Activated CD4-positive, alpha-beta memory T cell treated with anti-CD3 and anti-CD28 coated beads, Interleukin-2, amount 10 ng/mL, durations not matched to agents 7 days and 5 days (primary cell): ENCODE results near the gene PRKCE. TPM values are rescaled to one million over a fixed set of nuclear protein-coding genes. Genes with fewer than 3 reads are reported as not detected.

Experiments used
- CTCF ChIA-PET: fragments of 350-600 bp; sonication (Branson Sonifier 250); formaldehyde crosslinking; loops from one replicate; lab custom pipeline; 2021; ENCODE audit warnings: antibody characterized with exemption, inconsistent platforms; lab: Charles Lee
- POLR2A ChIA-PET: fragments of 350-600 bp; sonication (Branson Sonifier 250); formaldehyde crosslinking; loops from one replicate; lab custom pipeline; 2021; ENCODE audit warnings: antibody characterized with exemption; lab: Charles Lee
- DNase-seq: peaks from one replicate; pipeline ENCODE4 v3.0.0-alpha.2; 2020
- H3K27ac Mint-ChIP-seq: one replicate; pipeline ENCODE4 v1.8.0; 2021; ENCODE audit warnings: mild to moderate bottlenecking, mixed read lengths
- H3K27me3 Mint-ChIP-seq: one replicate; pipeline ENCODE4 v1.8.0; 2021; ENCODE audit warnings: mixed read lengths
- H3K36me3 Mint-ChIP-seq: one replicate; pipeline ENCODE4 v1.8.0; 2021; ENCODE audit warnings: low read depth, mixed read lengths
- H3K4me1 Mint-ChIP-seq: one replicate; pipeline ENCODE4 v1.8.0; 2021; ENCODE audit warnings: mixed read lengths
- H3K4me3 Mint-ChIP-seq: one replicate; pipeline ENCODE4 v1.8.0; 2021; ENCODE audit warnings: mild to moderate bottlenecking, mixed read lengths
- H3K9me3 Mint-ChIP-seq: one replicate; pipeline ENCODE4 v1.8.0; 2021; ENCODE audit warnings: mixed read lengths
- total RNA-seq, 2 experiments: library from RNA; stranded (reverse); gene quantifications; one replicate each; pipeline ENCODE4 v1.2.3, GENCODE V29; 2021

PRKCE gene
- total RNA-seq, 2 experiments from 2014 or later: 20.6 to 23.3 TPM

DNA sequence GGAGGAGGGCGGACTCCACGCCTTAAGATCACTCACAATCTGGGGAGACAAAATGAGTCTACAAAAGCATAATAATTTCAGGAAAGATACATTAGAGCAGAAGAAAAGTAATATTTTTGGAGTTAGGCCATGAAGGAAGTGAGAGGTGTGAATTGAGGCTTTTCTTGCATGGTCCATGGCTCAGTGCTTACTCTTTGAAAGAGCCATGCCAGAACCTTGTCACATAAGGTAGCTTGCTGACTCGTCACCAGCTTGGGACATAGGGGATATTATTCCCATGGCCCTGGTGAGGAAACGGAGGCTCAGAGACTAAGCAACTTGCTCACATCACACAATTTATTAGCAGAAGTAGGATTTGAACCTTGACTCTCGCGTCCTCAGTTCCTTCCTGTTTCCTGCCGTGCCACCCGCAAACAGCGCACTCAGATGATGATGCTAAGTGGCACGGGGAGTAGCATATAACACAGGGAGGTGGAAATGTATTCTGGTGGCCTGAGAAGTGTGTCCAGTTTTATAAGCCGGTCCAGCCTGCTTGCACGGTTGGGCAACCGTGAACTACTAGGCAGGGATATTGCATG lies 333.5 kb downstream of the PRKCE start:
- no peaks in the 10 kb centered on the region for H3K36me3 Mint-ChIP-seq
- ChIA-PET CTCF (interaction anchor here (1.3 kb wide), 1 partner anchor 9 kb away, joined by 4 read pairs; no protein-coding TSS in a partner anchor), POLR2A (no interaction called here)
- DNase-seq: no peak
- no peaks in the 10 kb centered on the region for H3K9me3 Mint-ChIP-seq
- no peak overlapping the region for H3K4me3 Mint-ChIP-seq
- peaks cover 3% of the 10 kb centered on the region for H3K4me1 Mint-ChIP-seq
- H3K27ac Mint-ChIP-seq: no peak overlapping the region
- no peaks in the 10 kb centered on the region for H3K27me3 Mint-ChIP-seq

DNA sequence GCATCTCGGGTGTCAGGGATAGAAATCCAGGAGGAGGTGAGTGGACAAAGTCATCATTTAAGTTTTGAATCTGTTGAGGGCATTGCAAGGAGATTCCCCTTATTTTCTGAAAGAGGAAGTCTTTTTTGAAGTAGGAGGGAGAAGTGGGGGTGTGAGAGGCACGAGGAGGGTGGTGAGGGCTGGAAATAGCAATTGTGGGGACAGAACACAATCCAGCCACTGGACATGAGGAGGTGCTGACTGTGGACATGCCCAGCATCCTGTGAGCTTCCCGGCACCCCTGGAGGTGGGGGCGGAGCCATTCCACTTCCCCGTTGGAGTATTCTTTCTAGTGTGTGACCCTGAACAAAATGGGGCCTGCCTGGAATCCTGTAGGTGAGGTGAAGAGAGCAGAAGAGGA lies 335.0 kb downstream of the PRKCE start:
- Mint-ChIP-seq H3K4me1 (peaks cover 3% of the 10 kb centered on the region), H3K36me3 (no peaks in the 10 kb centered on the region), H3K27ac (no peak overlapping the region), H3K27me3 (no peaks in the 10 kb centered on the region), H3K4me3 (no peak overlapping the region), H3K9me3 (no peaks in the 10 kb centered on the region)
- POLR2A ChIA-PET: no interaction called here
- DNase-seq: no peak
- CTCF ChIA-PET: no interaction called here

DNA sequence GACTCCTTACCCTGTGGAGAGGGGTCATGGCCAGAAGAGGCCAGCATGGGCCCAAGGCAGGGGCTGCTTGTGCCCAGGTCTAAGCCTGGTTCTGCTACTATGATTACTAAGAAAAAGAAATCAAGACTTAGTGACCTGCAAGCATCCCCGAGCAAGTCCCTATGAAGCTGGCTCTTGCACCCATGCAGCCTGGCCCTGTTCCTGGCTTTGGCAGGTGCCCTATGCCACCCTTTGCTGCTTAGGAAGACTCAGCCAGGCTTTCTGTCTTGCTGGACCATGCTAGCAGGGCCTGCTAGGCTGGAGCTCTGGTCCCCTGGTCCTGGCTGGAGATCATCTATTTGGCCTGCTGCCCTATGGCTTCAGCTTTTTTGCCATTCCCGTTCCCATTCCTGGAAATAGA lies 336.4 kb downstream of the PRKCE start:
- POLR2A ChIA-PET: no interaction called here
- CTCF ChIA-PET: no interaction called here
- H3K27ac Mint-ChIP-seq: no peak overlapping the region
- peaks cover 3% of the 10 kb centered on the region for H3K4me1 Mint-ChIP-seq
- no peak overlapping the region for H3K4me3 Mint-ChIP-seq
- H3K27me3 Mint-ChIP-seq: no peaks in the 10 kb centered on the region
- H3K36me3 Mint-ChIP-seq: no peaks in the 10 kb centered on the region
- DNase-seq: no peak
- H3K9me3 Mint-ChIP-seq: no peaks in the 10 kb centered on the region

DNA sequence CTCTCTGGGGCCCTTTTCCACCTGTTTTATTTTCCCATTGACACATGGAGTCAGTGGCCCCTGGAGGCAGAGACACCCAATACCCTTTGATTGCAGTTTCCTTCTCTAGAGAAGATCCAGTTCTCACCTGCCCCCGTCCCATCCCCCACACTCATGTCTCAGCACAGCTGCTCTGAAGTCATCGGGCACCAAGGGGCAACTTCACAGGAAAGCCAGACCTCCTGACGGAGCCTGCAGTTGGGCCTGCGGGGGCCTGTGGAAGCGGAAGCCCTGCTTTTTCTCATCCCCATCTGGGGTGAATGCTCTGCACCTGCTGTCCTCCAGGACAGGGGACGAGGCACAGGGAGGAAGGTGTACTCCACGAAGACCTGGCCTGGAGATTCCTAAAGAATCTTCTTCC lies 337.4 kb downstream of the PRKCE start:
- H3K27me3 Mint-ChIP-seq: no peaks in the 10 kb centered on the region
- no peaks in the 10 kb centered on the region for H3K9me3 Mint-ChIP-seq
- no peak for DNase-seq
- H3K27ac Mint-ChIP-seq: no peak overlapping the region
- peaks cover 8% of the 10 kb centered on the region for H3K4me1 Mint-ChIP-seq
- H3K4me3 Mint-ChIP-seq: no peak overlapping the region
- H3K36me3 Mint-ChIP-seq: no peaks in the 10 kb centered on the region
- CTCF ChIA-PET: no interaction called here
- POLR2A ChIA-PET: no interaction called here

DNA sequence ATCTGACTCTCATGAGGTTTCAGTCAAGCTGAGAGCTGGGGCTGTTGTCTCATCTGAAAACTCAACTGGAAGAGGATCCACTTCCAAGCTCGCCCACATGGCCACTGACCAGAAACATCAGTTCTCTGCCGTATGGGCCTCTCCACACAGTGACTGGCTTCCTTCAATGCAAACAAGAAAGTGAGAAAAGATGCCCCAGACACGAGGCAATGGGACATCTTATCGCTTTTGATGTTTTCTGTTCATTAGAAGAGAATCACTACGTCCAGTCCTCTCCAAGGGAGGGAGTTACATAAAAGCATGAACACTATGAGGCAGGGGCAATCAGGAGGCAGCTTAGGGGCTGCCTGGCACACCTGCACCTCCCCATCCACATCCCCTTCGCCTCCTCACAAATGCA lies 338.7 kb downstream of the PRKCE start:
- H3K27me3 Mint-ChIP-seq: no peaks in the 10 kb centered on the region
- H3K4me3 Mint-ChIP-seq: no peak overlapping the region
- no peaks in the 10 kb centered on the region for H3K36me3 Mint-ChIP-seq
- DNase-seq: no peak
- no peaks in the 10 kb centered on the region for H3K9me3 Mint-ChIP-seq
- POLR2A ChIA-PET: no interaction called here
- CTCF ChIA-PET: interaction anchor here (1.2 kb wide), 1 partner anchor 73 kb away, joined by 3 read pairs; no protein-coding TSS in a partner anchor
- H3K4me1 Mint-ChIP-seq: peaks cover 8% of the 10 kb centered on the region
- no peak overlapping the region for H3K27ac Mint-ChIP-seq

DNA sequence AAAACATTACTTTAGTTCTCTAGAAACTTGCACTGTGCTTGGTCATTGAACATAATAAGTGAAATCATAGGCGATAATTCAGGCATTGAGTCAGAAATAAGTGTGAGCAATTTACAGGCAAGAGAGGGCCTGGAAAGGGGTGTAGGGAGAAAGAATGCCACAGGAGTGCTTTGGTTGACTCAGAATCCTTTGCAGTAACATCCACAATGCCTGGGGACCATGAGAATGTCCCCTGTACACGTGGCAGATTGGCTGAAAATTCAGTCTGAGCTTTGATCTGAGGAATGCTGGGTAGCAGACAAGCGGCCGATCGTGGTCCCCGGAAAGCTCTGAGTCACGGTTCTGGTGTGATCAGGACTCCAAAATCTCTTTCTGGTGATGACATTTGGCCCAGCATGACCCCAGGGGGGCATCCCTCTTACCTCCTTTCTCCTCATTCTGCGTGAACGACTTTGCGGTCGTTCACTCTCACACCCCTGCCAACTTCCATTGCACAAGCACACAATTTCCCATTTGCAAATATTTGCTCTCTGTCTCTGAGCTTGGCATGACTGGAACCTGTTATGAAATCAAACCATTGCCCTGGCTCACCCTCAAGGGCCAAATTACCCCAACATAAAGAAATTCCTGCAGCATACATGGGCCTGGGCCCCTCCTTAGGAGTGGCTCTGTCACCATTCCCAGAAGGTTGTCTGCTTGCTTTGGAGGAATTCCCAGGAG lies 340.7 kb downstream of the PRKCE start:
- no peak for DNase-seq
- CTCF ChIA-PET: interaction anchor here (0.9 to 2.2 kb wide), 7 partner anchors 11 to 660 kb away, joined by 3 to 10 read pairs (median 5); no protein-coding TSS in a partner anchor
- Mint-ChIP-seq H3K4me3 (no peak overlapping the region), H3K27me3 (no peaks in the 10 kb centered on the region), H3K36me3 (no peaks in the 10 kb centered on the region), H3K4me1 (peaks cover 7% of the 10 kb centered on the region), H3K27ac (no peak overlapping the region), H3K9me3 (no peaks in the 10 kb centered on the region)
- POLR2A ChIA-PET: interaction anchor here (0.7 kb wide), 1 partner anchor 493 kb away, joined by 3 read pairs; no protein-coding TSS in a partner anchor

DNA sequence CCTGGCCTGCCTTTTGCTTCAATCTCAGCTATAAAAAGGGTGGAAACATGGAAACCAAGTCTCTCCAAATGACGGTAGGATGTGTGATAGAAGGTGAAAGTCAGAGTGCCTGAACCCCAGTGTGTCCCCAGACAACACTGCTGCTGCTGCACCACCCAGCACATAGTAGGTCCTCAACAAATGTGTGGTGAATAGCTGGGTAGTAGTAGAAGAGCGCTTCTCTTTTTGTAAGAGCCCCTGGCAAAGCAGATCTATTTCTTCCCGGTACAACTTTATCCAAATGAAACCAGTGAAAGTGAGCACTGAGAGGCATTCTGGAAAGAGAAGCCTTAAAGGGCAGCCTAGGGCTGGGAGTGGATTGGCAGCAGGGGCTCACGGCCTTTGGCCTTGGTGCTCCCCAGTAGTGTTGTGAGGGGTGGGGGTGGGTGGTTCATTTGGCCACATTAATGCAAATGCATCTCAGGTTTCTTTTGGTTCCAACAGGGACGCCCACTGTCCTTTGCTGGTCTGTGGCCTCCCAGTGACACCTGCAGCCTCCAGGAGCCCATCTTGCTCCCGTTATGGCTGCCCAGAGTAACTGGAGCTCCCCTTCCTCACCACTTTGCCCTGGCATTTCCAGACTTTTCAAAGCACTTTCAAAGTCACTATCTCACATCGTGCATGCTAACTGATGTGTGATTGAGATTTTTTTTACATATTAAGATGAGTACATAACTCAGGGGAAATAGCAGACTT lies 341.4 kb downstream of the PRKCE start:
- no peak for DNase-seq
- ChIA-PET CTCF (interaction anchor here (0.6 to 2.2 kb wide), 21 partner anchors 8 to 659 kb away, joined by 3 to 12 read pairs (median 4); no protein-coding TSS in a partner anchor), POLR2A (interaction anchor here (0.7 to 1.0 kb wide), 2 partner anchors 23 to 492 kb away, joined by 3 read pairs; no protein-coding TSS in a partner anchor)
- Mint-ChIP-seq H3K4me1 (peaks cover 7% of the 10 kb centered on the region), H3K36me3 (no peaks in the 10 kb centered on the region), H3K27me3 (no peaks in the 10 kb centered on the region), H3K9me3 (no peaks in the 10 kb centered on the region), H3K27ac (no peak overlapping the region), H3K4me3 (no peak overlapping the region)

DNA sequence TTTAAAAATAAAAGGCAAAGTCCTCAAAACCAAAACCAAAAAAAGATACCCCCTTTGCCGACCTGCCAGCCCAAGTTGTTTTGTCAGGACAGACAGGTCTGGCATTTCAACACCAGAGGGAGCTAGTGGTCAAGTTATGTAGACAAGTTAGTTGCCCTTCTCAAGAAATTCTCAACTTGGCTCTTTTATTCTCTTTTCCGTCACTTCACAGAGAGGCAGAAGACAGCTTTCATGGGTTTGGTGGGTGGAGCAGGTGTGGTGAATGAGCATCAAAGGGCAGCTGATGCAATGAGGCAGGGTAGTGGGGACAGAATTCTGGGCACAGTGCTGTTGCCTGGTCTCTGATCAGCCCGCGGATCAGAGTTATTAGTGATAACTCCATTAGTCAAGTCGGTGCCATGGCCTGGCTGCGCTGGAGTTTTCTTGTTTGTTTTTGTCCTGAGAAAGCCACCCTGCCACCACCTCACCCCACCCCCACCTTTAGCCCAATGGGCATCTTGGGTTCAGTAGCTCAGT lies 342.1 kb downstream of the PRKCE start:
- H3K27me3 Mint-ChIP-seq: no peaks in the 10 kb centered on the region
- no peaks in the 10 kb centered on the region for H3K36me3 Mint-ChIP-seq
- no peaks in the 10 kb centered on the region for H3K9me3 Mint-ChIP-seq
- no peak overlapping the region for H3K4me3 Mint-ChIP-seq
- ChIA-PET POLR2A (interaction anchor here (1.0 kb wide), 1 partner anchor 24 kb away, joined by 3 read pairs; no protein-coding TSS in a partner anchor), CTCF (interaction anchor here (0.6 to 2.2 kb wide), 21 partner anchors 9 to 658 kb away, joined by 3 to 12 read pairs (median 4); no protein-coding TSS in a partner anchor)
- no peak overlapping the region for H3K27ac Mint-ChIP-seq
- peaks cover 7% of the 10 kb centered on the region for H3K4me1 Mint-ChIP-seq
- DNase-seq: peak; percentile 66

DNA sequence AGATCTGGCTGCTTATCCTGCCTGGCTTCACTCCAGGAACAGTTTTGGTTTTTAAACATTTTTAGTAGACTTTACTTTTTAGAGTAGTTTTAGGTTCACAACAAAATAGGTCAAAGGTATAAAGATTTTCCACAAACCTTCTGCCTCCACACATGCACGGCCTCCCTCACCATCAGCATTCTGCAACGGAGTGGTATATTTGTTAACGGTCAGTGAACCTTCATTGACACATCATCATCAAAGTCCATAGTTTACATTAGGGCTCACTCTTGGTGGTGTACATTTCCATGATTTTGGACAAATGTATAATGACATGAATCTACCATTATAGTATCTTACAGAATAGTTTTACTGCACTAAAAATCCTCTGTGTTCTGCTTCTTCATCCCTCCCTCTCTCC lies 342.6 kb downstream of the PRKCE start:
- Mint-ChIP-seq H3K36me3 (no peaks in the 10 kb centered on the region), H3K4me3 (no peak overlapping the region), H3K27ac (no peak overlapping the region), H3K27me3 (no peaks in the 10 kb centered on the region), H3K9me3 (no peaks in the 10 kb centered on the region), H3K4me1 (peaks cover 7% of the 10 kb centered on the region)
- DNase-seq: no peak
- CTCF ChIA-PET: interaction anchor here (0.9 to 2.2 kb wide), 12 partner anchors 9 to 658 kb away, joined by 3 to 12 read pairs (median 4); no protein-coding TSS in a partner anchor
- POLR2A ChIA-PET: interaction anchor here (1.0 kb wide), 1 partner anchor 24 kb away, joined by 3 read pairs; no protein-coding TSS in a partner anchor

DNA sequence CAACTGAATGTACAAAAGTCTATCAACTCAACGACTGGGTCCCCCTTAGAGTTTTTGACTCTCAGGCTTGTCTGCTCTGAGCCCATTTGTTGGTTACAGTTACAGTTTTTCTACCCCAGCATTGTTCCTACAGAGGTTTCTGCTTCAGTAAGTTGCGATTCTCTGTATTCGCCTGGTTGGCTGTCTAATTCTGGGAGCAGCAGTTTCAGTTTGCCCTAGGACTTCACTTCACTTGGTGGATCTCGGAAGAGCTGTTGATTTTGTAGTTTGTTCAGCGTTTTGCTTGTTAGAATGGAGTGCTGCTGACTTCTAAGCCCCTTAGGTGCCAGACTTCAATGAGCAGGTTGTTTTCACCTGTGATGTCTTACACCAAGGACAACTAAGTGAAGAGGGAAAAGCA lies 349.2 kb downstream of the PRKCE start:
- H3K27me3 Mint-ChIP-seq: no peaks in the 10 kb centered on the region
- H3K36me3 Mint-ChIP-seq: no peaks in the 10 kb centered on the region
- no peaks in the 10 kb centered on the region for H3K9me3 Mint-ChIP-seq
- no peak overlapping the region for H3K27ac Mint-ChIP-seq
- H3K4me3 Mint-ChIP-seq: no peak overlapping the region
- ChIA-PET CTCF (interaction anchor here (0.7 to 1.2 kb wide), 2 partner anchors 10 to 657 kb away, joined by 3 to 5 read pairs; no protein-coding TSS in a partner anchor), POLR2A (no interaction called here)
- DNase-seq: no peak
- H3K4me1 Mint-ChIP-seq: no peaks in the 10 kb centered on the region

DNA sequence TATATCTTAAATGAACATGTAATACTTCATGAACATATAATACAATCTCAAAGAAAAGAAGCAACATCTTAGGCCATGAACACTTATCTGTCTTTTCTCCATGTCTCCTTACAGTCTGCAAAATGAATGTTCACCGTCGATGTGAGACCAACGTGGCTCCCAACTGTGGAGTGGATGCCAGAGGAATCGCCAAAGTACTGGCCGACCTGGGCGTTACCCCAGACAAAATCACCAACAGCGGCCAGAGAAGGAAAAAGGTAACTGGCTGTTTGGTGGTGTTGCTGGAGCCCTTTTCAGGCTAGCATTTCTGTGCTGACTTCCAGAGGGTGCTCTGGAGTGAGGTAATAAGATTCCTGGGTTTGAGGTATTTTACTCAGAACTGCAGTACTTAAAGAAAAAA lies 349.8 kb downstream of the PRKCE start:
- POLR2A ChIA-PET: no interaction called here
- CTCF ChIA-PET: interaction anchor here (2.9 kb wide), 1 partner anchor 8 kb away, joined by 10 read pairs; no protein-coding TSS in a partner anchor

DNA sequence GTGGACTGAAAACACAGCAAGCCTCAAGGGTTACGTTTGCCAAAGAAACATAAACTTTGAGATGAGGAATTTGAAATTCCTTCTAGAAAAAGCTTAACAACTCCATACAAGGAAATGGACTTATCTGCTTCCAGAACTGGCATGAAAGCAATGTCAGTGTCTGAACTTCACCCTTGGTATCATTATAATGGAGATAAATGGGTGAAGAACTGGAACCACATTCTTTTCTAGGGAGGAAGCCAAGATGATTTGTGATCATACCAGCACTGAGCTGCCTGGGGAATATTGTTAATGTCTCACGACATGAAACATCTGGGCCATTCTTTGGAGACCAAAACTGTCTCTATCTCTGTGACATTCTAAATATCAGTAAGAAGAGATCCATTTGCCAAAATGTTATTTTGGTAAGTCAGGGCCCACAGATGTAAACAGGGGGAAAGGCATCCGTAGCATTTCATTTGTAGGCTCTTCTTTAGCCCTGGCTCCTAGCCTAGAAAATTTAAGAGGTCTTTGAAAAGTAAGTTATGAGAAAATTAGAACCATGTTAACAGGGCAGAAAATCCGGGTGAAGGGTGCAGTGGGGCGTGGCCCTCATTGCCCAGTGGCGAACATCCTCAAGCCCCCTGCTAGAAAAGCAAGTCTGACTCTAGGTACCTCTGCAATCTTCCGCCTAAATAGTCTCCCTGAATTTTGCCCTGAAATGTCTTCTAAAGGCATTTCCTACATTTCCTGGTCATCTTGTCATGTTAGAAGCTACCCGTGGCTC lies 350.4 kb downstream of the PRKCE start:
- no peak overlapping the region for H3K4me3 Mint-ChIP-seq
- CTCF ChIA-PET: interaction anchor here (2.9 kb wide), 1 partner anchor 9 kb away, joined by 10 read pairs; no protein-coding TSS in a partner anchor
- POLR2A ChIA-PET: no interaction called here
- H3K4me1 Mint-ChIP-seq: no peaks in the 10 kb centered on the region
- H3K36me3 Mint-ChIP-seq: no peaks in the 10 kb centered on the region
- no peak for DNase-seq
- H3K27ac Mint-ChIP-seq: no peak overlapping the region
- no peaks in the 10 kb centered on the region for H3K27me3 Mint-ChIP-seq
- no peaks in the 10 kb centered on the region for H3K9me3 Mint-ChIP-seq

More for the DNA sequence above, 349.8 kb downstream of the PRKCE start:
- no peak overlapping the region for H3K27ac Mint-ChIP-seq
- peak; percentile 7 for DNase-seq
- no peak overlapping the region for H3K4me3 Mint-ChIP-seq
- H3K9me3 Mint-ChIP-seq: no peaks in the 10 kb centered on the region
- H3K4me1 Mint-ChIP-seq: no peaks in the 10 kb centered on the region
- no peaks in the 10 kb centered on the region for H3K36me3 Mint-ChIP-seq
- no peaks in the 10 kb centered on the region for H3K27me3 Mint-ChIP-seq
